Measurements from ENCODE around the gene SLAIN2. TPM values are rescaled to one million over a fixed set of nuclear protein-coding genes. Genes with fewer than 3 reads are reported as not detected.

SLAIN2 gene
- total RNA-seq, 1 experiment from 2014 or later: 35.8 TPM

DNA sequence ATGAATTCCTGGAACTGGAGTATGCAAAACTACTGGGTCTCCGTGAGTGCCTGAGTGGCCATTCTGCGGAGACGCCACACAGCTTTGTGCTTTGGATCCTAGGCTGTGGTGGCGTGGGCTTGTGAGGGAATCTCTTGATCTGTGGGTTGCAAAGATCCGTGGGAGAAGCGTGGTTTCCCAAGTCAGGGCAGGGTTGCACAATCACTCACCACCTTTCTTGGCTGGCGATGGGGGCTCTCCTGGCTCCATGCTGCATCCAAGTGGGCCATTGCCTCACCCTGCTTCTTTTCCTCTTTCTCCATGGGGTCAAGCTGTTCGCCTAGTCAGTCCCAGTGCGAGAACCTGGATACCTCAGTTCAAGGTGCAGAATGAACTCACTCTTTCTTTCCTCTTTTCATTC is 62.5 kb downstream of the SLAIN2 start:
- H3K4me3 Mint-ChIP-seq: no peak overlapping the region
- POLR2A ChIA-PET: no interaction called here

DNA sequence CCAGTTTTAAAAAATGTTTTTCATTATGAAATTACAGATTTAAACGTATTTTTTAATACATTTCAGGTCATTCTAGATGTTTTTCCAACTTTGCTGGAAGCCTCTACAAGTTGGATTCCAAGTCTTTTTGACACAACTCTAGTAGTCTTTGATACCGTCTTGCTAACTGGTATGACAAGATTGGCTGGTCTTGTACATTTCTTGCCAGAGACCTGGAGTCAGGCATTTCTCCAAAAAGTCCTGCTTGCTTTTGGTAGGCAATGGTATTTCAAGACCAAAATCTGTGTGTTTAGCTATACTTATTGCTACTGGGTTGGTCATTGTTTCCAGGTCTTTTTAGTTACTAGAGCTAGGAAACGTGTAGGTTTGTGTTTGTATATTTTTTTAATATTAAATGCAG is 64.6 kb downstream of the SLAIN2 start:
- H3K9me3 Mint-ChIP-seq: no peaks in the 10 kb centered on the region
- no peak for TF ChIP-seq MYBL2 (CRISPR knock-in tag; IDR thresholded peaks at IDR 0.05)
- no peak for TF ChIP-seq CREM (CRISPR knock-in tag; IDR thresholded peaks at IDR 0.05)
- no peak for TF ChIP-seq ZNF317 (CRISPR knock-in tag; IDR thresholded peaks at IDR 0.05; ENCODE audit: borderline replicate concordance, low read depth)
- TF ChIP-seq, protein P1, sequence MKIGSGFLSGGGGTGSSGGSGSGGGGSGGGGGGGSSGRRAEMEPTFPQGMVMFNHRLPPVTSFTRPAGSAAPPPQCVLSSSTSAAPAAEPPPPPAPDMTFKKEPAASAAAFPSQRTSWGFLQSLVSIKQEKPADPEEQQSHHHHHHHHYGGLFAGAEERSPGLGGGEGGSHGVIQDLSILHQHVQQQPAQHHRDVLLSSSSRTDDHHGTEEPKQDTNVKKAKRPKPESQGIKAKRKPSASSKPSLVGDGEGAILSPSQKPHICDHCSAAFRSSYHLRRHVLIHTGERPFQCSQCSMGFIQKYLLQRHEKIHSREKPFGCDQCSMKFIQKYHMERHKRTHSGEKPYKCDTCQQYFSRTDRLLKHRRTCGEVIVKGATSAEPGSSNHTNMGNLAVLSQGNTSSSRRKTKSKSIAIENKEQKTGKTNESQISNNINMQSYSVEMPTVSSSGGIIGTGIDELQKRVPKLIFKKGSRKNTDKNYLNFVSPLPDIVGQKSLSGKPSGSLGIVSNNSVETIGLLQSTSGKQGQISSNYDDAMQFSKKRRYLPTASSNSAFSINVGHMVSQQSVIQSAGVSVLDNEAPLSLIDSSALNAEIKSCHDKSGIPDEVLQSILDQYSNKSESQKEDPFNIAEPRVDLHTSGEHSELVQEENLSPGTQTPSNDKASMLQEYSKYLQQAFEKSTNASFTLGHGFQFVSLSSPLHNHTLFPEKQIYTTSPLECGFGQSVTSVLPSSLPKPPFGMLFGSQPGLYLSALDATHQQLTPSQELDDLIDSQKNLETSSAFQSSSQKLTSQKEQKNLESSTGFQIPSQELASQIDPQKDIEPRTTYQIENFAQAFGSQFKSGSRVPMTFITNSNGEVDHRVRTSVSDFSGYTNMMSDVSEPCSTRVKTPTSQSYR (CRISPR knock-in tag; IDR thresholded peaks at IDR 0.05): no peak
- TF ChIP-seq, protein P2, sequence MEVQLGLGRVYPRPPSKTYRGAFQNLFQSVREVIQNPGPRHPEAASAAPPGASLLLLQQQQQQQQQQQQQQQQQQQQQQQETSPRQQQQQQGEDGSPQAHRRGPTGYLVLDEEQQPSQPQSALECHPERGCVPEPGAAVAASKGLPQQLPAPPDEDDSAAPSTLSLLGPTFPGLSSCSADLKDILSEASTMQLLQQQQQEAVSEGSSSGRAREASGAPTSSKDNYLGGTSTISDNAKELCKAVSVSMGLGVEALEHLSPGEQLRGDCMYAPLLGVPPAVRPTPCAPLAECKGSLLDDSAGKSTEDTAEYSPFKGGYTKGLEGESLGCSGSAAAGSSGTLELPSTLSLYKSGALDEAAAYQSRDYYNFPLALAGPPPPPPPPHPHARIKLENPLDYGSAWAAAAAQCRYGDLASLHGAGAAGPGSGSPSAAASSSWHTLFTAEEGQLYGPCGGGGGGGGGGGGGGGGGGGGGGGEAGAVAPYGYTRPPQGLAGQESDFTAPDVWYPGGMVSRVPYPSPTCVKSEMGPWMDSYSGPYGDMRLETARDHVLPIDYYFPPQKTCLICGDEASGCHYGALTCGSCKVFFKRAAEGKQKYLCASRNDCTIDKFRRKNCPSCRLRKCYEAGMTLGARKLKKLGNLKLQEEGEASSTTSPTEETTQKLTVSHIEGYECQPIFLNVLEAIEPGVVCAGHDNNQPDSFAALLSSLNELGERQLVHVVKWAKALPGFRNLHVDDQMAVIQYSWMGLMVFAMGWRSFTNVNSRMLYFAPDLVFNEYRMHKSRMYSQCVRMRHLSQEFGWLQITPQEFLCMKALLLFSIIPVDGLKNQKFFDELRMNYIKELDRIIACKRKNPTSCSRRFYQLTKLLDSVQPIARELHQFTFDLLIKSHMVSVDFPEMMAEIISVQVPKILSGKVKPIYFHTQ (CRISPR knock-in tag; IDR thresholded peaks at IDR 0.05): no peak
- TF ChIP-seq FOXK1 (CRISPR knock-in tag; IDR thresholded peaks at IDR 0.05): no peak
- TF ChIP-seq GRHL2 (CRISPR knock-in tag; IDR thresholded peaks at IDR 0.05; ENCODE audit: insufficient replicate concordance, severe bottlenecking): no peak
- no peak for TF ChIP-seq SMAD4 (CRISPR knock-in tag; IDR thresholded peaks at IDR 0.05)
- TF ChIP-seq NFATC4 (CRISPR knock-in tag; IDR thresholded peaks at IDR 0.05): no peak
- TF ChIP-seq, protein P3, sequence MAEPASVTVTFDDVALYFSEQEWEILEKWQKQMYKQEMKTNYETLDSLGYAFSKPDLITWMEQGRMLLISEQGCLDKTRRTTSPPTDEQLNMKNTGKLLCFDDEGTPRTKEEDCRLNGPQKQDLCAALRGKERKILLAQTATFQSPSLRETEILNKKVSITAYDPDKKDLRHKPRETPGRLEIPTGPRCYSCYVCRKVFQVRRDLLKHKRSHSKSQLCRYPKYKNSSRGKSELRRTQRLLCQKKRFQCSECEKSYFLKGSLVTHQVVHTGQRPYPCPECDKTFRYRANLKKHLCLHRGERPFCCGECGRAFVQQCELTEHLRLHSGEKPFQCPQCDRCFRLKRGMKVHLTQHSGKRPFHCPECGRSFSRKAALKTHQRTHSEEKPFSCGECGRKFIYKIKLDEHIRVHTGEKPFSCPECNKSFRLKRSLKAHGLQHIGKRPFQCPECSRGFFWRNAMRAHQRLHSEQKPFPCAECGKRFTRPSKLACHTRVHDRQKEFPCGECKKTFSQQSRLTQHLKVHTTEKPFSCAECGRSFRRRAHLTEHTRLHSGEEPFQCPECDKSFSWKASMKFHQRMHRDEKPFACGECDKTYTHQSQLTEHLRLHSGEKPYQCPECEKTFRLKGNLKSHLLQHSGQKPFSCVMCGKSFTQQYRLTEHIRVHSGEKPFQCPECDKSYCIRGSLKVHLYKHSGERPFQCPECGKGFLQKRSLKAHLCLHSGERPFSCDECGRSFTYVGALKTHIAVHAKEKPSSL (CRISPR knock-in tag; conservative IDR thresholded peaks at IDR 0.05): no peak
- TF ChIP-seq ZNF416 (CRISPR knock-in tag; IDR thresholded peaks at IDR 0.05): no peak
- TF ChIP-seq, protein P4, sequence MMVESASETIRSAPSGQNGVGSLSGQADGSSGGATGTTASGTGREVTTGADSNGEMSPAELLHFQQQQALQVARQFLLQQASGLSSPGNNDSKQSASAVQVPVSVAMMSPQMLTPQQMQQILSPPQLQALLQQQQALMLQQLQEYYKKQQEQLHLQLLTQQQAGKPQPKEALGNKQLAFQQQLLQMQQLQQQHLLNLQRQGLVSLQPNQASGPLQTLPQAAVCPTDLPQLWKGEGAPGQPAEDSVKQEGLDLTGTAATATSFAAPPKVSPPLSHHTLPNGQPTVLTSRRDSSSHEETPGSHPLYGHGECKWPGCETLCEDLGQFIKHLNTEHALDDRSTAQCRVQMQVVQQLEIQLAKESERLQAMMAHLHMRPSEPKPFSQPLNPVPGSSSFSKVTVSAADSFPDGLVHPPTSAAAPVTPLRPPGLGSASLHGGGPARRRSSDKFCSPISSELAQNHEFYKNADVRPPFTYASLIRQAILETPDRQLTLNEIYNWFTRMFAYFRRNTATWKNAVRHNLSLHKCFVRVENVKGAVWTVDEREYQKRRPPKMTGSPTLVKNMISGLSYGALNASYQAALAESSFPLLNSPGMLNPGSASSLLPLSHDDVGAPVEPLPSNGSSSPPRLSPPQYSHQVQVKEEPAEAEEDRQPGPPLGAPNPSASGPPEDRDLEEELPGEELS (CRISPR knock-in tag; IDR thresholded peaks at IDR 0.05): no peak
- TF ChIP-seq, protein P5, sequence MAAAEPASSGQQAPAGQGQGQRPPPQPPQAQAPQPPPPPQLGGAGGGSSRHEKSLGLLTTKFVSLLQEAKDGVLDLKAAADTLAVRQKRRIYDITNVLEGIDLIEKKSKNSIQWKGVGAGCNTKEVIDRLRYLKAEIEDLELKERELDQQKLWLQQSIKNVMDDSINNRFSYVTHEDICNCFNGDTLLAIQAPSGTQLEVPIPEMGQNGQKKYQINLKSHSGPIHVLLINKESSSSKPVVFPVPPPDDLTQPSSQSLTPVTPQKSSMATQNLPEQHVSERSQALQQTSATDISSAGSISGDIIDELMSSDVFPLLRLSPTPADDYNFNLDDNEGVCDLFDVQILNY (CRISPR knock-in tag; IDR thresholded peaks at IDR 0.05): no peak
- TF ChIP-seq ETV6 (CRISPR knock-in tag; IDR thresholded peaks at IDR 0.05): no peak
- TF ChIP-seq TCF7 (CRISPR knock-in tag; IDR thresholded peaks at IDR 0.05; ENCODE audit: low read depth): no peak
- TF ChIP-seq, protein P6, sequence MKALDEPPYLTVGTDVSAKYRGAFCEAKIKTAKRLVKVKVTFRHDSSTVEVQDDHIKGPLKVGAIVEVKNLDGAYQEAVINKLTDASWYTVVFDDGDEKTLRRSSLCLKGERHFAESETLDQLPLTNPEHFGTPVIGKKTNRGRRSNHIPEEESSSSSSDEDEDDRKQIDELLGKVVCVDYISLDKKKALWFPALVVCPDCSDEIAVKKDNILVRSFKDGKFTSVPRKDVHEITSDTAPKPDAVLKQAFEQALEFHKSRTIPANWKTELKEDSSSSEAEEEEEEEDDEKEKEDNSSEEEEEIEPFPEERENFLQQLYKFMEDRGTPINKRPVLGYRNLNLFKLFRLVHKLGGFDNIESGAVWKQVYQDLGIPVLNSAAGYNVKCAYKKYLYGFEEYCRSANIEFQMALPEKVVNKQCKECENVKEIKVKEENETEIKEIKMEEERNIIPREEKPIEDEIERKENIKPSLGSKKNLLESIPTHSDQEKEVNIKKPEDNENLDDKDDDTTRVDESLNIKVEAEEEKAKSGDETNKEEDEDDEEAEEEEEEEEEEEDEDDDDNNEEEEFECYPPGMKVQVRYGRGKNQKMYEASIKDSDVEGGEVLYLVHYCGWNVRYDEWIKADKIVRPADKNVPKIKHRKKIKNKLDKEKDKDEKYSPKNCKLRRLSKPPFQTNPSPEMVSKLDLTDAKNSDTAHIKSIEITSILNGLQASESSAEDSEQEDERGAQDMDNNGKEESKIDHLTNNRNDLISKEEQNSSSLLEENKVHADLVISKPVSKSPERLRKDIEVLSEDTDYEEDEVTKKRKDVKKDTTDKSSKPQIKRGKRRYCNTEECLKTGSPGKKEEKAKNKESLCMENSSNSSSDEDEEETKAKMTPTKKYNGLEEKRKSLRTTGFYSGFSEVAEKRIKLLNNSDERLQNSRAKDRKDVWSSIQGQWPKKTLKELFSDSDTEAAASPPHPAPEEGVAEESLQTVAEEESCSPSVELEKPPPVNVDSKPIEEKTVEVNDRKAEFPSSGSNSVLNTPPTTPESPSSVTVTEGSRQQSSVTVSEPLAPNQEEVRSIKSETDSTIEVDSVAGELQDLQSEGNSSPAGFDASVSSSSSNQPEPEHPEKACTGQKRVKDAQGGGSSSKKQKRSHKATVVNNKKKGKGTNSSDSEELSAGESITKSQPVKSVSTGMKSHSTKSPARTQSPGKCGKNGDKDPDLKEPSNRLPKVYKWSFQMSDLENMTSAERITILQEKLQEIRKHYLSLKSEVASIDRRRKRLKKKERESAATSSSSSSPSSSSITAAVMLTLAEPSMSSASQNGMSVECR (CRISPR knock-in tag; IDR thresholded peaks at IDR 0.05; ENCODE audit: borderline replicate concordance): no peak
- no peak for ATAC-seq
- no peak for DNase-seq (ENCODE audit: low spot score)
- peaks cover 4% of the 10 kb centered on the region; the same call in 1 of the 2 replicates for H3K36me3 Mint-ChIP-seq
- no peak overlapping the region for H3K27ac Mint-ChIP-seq
- H3K4me1 Mint-ChIP-seq: peaks cover 21% of the 10 kb centered on the region
- CTCF ChIA-PET: no interaction called here
- no peak overlapping the region for H3K4me3 Mint-ChIP-seq
- H3K27me3 Mint-ChIP-seq (ENCODE audit: low read depth): no peaks in the 10 kb centered on the region
- POLR2A ChIA-PET: no interaction called here

More for the DNA sequence above, 62.5 kb downstream of the SLAIN2 start:
- H3K27ac Mint-ChIP-seq: no peak overlapping the region
- H3K27me3 Mint-ChIP-seq (ENCODE audit: low read depth): no peaks in the 10 kb centered on the region
- H3K4me1 Mint-ChIP-seq: peaks cover 18% of the 10 kb centered on the region
- no peak for ATAC-seq
- no peak for DNase-seq (ENCODE audit: low spot score)
- H3K9me3 Mint-ChIP-seq: no peaks in the 10 kb centered on the region
- H3K36me3 Mint-ChIP-seq: no peaks in the 10 kb centered on the region; the same call in 1 of the 2 replicates
- TF ChIP-seq ZNF219 (CRISPR knock-in tag; IDR thresholded peaks at IDR 0.05; ENCODE audit: borderline replicate concordance) (no peak), SOX15 (CRISPR knock-in tag; IDR thresholded peaks at IDR 0.05) (no peak), NFATC4 (CRISPR knock-in tag; IDR thresholded peaks at IDR 0.05) (no peak), GABPB1 (CRISPR knock-in tag; IDR thresholded peaks at IDR 0.05) (no peak)
- TF ChIP-seq, protein P7, sequence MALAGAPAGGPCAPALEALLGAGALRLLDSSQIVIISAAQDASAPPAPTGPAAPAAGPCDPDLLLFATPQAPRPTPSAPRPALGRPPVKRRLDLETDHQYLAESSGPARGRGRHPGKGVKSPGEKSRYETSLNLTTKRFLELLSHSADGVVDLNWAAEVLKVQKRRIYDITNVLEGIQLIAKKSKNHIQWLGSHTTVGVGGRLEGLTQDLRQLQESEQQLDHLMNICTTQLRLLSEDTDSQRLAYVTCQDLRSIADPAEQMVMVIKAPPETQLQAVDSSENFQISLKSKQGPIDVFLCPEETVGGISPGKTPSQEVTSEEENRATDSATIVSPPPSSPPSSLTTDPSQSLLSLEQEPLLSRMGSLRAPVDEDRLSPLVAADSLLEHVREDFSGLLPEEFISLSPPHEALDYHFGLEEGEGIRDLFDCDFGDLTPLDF (CRISPR knock-in tag; IDR thresholded peaks at IDR 0.05): no peak
- CTCF ChIA-PET: no interaction called here
